GM21447 (cell line): Measurements from ENCODE around the gene IFITM2.
"Not testable (repeated sequence)": the region's sequence is repeated elsewhere in the genome, so short reads cannot be mapped to it uniquely, and the experiment has no call there.

Experiments
- ATAC-seq: cut with Tn5 transposase; IDR thresholded peaks from one replicate; pipeline ENCODE4 v1.9.1; 2021; ENCODE audit not compliant: unreplicated experiment

The IFITM2 gene

DNA sequence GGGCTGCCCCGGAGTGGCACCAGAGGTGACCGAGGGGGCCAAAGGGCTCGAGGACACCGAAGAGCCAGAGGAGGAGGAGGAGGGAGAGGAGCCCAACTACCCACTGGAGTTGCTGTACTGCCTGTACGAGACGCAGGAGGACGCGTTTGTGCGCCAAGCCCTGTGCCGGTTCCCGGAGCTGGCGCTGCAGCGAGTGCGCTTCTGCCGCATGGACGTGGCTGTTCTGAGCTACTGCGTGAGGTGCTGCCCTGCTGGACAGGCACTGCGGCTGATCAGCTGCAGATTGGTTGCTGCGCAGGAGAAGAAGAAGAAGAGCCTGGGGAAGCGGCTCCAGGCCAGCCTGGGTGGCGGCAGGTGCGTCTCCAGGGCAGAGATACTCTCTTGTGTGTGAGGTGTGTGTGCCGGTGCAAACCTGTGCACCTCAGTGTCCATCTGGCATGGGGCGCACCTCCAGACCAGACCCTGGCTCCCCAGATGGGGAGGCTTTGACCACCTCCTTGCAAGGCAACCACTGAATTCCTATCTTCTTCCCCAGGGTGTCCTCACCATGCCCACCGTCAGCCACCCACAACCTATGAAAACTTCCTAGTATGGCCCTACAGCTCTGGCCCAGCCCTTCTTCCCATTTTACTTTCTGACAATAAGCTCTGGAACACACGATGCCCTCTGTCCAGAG is 26.0 kb upstream of the IFITM2 start:
- ATAC-seq = no peak

DNA sequence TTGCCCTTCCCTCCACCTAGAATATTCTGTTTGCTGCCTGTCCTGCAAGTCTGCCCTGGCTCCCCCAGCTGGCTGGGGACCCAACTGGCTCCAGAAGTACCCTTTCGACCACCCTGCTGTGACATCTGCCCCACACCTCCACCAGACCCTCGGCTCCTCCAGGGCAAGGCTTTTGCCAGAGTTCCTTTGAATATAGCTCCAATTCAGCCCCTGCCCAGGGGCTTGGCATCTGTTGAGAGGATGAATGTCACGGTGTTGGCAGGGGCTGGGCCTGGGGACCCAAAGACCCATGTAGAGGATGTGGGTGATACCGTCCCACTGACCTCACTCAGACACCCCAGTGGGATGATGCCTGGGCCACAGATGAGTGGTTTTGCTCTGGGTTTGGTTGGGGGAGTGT is 25.4 kb upstream of the IFITM2 start:
- ATAC-seq = no peak

DNA sequence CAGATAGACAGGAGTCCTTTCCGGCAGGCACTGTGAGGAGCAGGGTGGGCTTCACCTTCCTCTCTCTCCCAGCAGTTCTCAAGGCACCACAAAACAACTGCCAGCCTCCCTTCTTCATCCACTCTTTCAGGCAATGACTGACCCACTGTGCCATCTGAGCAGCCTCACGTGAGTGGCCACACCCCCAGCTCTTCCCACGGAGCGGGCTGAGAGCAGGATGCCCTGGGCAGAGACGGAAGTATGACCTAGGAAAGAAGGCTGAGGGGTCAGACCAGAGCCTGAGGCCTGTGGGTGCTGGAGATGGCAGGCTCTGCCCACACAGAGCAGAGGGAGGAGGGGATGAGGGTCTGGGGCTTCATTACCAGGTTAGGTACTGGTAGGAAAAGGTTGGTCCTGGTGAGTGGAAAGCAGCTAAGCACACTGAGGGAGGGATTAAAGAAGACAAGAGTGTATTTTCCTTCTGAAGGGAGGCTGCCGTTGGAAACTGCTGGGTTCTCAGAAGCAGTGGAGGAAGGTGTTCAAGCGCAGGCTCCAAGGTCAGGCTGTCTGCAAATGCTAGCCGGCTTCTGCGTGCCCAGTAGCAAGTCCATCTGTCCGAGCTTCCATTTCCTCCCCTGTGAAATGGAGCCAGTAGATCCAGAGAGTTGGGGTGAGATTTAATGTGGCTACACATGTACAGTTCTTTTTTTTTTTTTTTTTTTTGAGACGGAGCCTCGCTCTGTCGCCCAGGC is 24.8 kb upstream of the IFITM2 start:
- ATAC-seq = no peak

GRCh38 chr11:283405-284104 is 24.1 kb upstream of the IFITM2 start:
- no peak for ATAC-seq

GRCh38 chr11:284105-285020 is 23.3 kb upstream of the IFITM2 start:
- no peak for ATAC-seq

GRCh38 chr11:285021-285893 is 22.4 kb upstream of the IFITM2 start:
- ATAC-seq = no peak

GRCh38 chr11:285894-286220 is 21.8 kb upstream of the IFITM2 start:
- no peak for ATAC-seq

DNA sequence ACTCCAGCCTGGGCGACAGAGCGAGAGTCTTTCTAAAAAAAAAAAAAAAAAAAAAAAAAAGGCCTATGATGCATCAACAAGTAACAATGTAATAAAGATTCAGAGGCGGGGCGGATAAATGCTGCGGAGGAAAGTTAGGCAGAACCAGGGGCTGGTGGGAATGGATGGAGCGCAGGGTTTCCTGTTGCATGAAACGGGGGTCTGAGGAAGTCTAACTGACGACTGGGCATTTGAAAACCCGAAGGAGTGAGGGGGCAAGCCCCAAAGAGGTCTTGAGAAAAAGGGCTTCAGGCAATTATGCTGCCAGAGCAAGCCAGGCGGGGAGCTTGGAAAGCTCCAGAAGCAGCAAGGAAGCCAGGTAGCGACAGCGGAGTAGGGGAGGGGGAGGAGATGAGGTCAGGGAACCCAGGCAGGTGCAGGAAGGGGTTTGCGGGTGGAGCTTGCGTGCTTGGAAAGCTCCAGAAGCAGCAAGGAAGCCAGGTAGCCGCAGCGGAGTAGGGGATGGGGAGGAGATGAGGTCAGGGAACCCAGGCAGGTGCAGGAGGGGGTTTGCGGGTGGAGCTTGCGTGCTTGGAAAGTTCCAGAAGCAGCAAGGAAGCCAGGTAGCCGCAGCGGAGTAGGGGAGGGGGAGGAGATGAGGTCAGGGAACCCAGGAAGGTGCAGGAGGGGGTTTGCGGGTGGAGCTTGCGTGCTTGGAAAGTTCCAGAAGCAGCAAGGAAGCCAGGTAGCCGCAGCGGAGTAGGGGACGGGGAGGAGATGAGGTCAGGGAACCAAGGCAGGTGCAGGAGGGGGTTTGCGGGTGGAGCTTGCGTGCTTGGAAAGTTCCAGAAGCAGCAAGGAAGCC is 20.4 kb upstream of the IFITM2 start:
- ATAC-seq = not testable (repeated sequence)

DNA sequence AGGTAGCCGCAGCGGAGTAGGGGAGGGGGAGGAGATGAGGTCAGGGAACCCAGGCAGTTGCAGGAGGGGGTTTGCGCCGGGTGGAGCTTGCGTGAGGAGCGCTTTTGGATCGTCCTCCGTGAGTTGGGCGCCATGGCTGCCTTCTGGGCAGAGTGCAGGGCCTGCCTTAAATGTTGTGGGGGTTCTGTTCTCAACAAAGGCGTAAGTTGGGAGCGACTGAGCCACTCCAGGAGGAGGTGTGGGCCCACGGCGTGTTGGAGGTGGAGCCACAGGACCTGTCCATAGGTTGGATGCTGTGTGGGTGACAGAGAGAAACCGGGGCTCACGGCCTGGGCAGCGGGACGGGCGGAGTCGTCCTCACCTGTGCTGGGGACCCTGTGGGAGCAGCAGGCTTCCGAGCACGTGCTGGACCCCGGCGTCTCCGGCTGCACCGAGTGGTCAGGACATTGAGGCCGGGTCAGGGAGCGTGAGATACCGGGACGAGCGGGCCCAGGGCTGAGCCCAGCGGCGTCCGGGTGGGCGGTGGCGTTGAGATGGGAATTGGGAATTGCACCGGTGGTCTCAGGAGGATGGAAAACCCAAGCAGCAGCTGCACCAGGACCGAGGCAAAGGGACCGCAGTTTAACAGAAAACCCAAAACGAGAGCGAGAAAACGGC is 19.7 kb upstream of the IFITM2 start:
- ATAC-seq = no peak

GRCh38 chr11:288478-289397 is 18.9 kb upstream of the IFITM2 start, which contains the start of gene PGGHG:
Gene PGGHG (plus strand): TSS chr11:289126. CDS start chr11:289817, 691 bp downstream.
- ATAC-seq = peak; percentile 62

DNA sequence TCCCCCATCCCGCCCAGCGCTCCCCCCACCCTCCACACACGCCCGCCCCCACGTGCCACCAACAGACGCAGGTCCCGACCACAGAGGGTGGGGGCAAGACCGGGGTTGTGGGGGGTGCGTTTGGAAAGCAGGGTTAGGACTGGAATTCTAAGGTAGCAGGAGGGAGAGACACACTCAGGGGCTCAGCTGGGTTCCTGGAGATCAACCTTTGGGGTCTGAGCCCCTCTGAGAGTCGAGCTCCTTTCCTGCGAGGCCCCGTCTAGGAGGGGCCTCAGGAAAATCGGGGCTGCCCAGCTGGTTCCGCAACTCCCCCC is 18.3 kb upstream of the IFITM2 start:
- ATAC-seq = no peak

DNA sequence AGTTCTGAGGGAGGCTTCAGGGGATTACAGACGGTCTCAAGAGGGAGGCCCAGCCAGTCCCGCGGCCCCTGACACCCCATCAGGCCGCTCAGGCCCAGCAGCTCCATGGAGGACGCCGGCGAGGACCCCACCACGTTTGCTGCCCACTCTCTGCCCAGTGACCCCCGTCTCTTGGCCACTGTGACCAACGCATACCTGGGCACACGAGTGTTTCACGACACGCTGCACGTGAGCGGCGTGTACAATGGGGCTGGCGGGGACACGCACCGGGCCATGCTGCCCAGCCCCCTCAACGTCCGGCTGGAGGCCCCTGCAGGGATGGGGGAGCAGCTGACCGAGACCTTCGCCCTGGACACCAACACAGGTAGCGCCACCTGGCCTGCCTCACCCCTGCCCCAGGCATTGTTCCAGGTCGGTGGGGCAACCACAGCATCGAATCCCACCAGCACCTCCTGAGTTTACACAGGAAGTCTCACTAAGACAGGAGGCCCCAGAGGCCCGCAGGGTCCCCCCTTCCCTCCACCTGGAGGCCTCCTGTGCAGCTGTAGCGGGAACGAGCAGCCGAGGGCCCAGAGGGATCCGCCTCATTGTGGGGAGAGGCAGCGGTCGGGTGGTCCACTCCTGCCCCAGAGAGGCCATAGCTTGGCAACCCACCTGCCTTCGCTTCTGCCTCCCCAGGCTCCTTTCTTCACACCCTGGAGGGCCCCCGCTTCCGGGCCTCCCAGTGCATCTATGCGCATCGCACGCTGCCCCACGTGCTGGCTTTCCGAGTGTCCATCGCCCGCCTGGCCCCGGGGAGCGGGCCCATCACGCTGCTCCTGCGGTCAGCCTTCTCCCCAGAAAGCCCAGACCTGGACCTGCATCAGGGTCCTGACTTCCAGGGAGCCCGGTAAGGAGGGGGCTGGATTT is 17.6 kb upstream of the IFITM2 start:
- no peak for ATAC-seq

DNA sequence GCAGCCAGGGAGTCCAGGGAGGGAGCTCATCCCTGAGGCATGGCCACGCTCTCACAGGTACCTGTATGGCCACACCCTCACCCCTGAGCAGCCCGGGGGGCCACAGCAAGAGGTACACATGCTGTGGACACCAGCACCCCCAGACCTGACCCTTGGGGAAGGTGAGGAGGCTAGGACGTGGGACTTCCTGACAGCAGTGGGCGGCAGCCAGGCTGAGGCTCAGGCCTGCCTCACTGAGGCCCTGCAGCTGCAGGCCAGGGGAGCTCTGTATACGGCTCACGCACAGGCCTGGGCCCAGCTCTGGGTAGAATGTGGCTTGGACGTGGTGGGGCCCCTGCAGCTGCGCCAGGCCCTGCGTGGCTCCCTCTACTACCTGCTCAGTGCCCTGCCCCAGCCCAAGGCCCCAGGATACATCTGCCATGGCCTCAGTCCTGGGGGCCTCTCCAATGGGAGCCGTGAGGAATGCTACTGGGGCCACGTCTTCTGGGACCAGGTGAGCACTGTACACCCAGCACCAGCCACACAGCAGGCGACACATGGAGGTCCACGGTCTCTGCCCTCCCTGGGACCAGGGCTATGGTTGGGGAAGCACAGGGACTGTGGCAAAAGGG is 16.9 kb upstream of the IFITM2 start:
- no peak for ATAC-seq

GRCh38 chr11:291281-292210 is 16.1 kb upstream of the IFITM2 start:
- no peak for ATAC-seq
